Subcutaneous adipose tissue (tissue), 4 donors: Measurements from ENCODE around the gene SYT7. TPM values are rescaled to one million over a fixed set of nuclear protein-coding genes. Genes with fewer than 3 reads are reported as not detected.

Source experiments
- CTCF ChIP-seq: fragments of 450-650 bp; IDR thresholded peaks from one replicate; pipeline ENCODE4 v1.5.1; 2016; ENCODE audit warnings: low read depth, mild to moderate bottlenecking, control low read depth, antibody characterized with exemption, moderate library complexity
- total RNA-seq, 4 donors: library from RNA; depleted of rRNA; stranded (reverse); fragments of >200 nt; gene quantifications; one replicate each; pipeline ENCODE4 v1.1.0, GENCODE V29; 2016

Gene SYT7
- total RNA-seq, 4 donors from 2014 or later = 0.66 to 4.0 (median 1.4) TPM

GRCh38 chr11:61543606-61544306 is 37.1 kb downstream of the SYT7 start:
- TF ChIP-seq CTCF = no peak

GRCh38 chr11:61542705-61543104 is 38.2 kb downstream of the SYT7 start:
- no peak for TF ChIP-seq CTCF

GRCh38 chr11:61542024-61542461 is 38.8 kb downstream of the SYT7 start:
- no peak for TF ChIP-seq CTCF

GRCh38 chr11:61541598-61541997 is 39.3 kb downstream of the SYT7 start:
- no peak for TF ChIP-seq CTCF

GRCh38 chr11:61540528-61540927 is 40.3 kb downstream of the SYT7 start:
- no peak for TF ChIP-seq CTCF

GRCh38 chr11:61539831-61540357 is 41.0 kb downstream of the SYT7 start:
- TF ChIP-seq CTCF = no peak

- TF ChIP-seq CTCF = no peak
Observed at GRCh38 chr11:61539006-61539405, 41.9 kb downstream of the SYT7 start.
